Measurements from ENCODE around the gene ATRIP.

Gene ATRIP

DNA sequence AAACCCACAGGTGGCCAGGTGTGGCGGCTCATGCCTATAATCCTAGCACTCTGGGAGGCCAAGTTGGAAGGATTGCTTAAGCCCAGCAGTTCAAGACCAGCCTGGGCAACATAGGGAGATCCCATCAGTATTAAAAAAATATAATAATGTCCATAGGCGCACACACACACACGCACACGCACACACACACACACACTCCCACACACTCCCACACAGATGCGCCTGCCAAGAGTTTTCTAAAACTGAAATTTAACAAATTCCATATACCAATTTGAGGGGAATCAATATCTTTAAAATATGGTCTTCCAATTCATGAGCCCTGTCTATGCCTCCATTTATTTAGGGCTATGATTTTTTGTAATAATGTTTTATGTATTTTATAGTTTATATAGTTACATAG is 40.4 kb downstream of the ATRIP start:
- no peak overlapping the region for H2AFZ ChIP-seq (ENCODE audit: low read length)
- no peak overlapping the region for H3K27ac ChIP-seq (ENCODE audit: low read depth, low read length, poor library complexity, severe bottlenecking)
- peaks cover 4% of the 10 kb centered on the region for H3K4me1 ChIP-seq (ENCODE audit: insufficient read depth, low read length, severe bottlenecking)
- no peaks in the 10 kb centered on the region for H4K20me1 ChIP-seq (ENCODE audit: insufficient read depth, low read length)
- no peaks in the 10 kb centered on the region for H3K9me3 ChIP-seq (ENCODE audit: low read length)
- H3K79me2 ChIP-seq (ENCODE audit: insufficient read depth, low read length) = no peaks in the 10 kb centered on the region
- H3K4me2 ChIP-seq (ENCODE audit: low read length) = no peak overlapping the region
- H3K36me3 ChIP-seq (ENCODE audit: insufficient read depth, low read length) = no peaks in the 10 kb centered on the region
- H3F3A ChIP-seq (ENCODE audit: insufficient read depth, low read length) = no peaks in the 10 kb centered on the region
- no peaks in the 10 kb centered on the region for H3K27me3 ChIP-seq (ENCODE audit: insufficient read depth, low read length)
- no peaks in the 10 kb centered on the region for H3K9me2 ChIP-seq (ENCODE audit: low read depth, low read length)
- TF ChIP-seq EZH2 (IDR thresholded peaks at IDR 0.05; ENCODE audit: borderline replicate concordance, low read length) (no peak), CTCF (IDR thresholded peaks at IDR 0.05; ENCODE audit: low read length) (no peak)
- no peak overlapping the region for H3K9ac ChIP-seq (ENCODE audit: low read length)
- no peak overlapping the region for H3K4me3 ChIP-seq (ENCODE audit: low read depth, low read length, poor library complexity, severe bottlenecking)

DNA sequence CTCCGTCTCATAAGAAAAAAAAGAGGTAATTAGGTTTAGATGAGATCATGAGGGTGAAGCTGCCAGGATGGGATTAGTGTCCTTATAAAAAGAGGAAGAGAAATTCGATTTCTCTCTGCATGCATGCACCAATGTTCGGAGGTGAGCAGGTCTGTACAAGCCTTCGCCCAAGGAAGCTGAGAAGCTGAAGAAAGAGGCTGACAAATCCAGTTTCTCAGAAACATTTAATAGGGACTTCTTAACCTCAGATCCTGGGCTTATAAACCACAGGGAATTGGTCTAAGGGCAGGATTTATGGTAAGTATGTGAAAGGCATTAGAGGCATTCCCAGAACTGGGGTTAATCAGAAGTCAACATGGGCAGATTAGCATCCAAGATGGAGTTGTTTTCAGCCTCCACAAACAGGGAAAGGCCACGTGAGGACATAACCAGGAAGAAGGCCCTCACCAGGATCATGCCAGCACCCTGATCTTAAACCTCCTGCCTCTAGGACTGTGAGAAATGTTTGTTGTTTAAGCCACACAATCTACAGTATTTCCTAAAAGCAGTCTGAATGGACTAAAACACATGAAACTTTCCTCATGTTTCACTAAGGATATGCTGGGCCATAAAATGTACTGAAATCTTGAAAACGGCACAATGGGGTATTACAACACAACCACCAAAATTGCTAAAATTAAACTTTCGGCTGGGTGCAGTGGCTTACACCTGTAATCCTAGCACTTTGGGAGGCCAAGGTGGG is 46.1 kb downstream of the ATRIP start:
- peak overlapping the region; percentile 38 for H3K4me2 ChIP-seq (ENCODE audit: low read length)

GRCh38 chr3:48493203-48493501 is 46.6 kb downstream of the ATRIP start:
- Histone ChIP-seq H3K9me2 (ENCODE audit: low read depth, low read length) (no peaks in the 10 kb centered on the region), H3K9me3 (ENCODE audit: low read length) (no peaks in the 10 kb centered on the region), H3F3A (ENCODE audit: insufficient read depth, low read length) (no peaks in the 10 kb centered on the region), H3K4me1 (ENCODE audit: insufficient read depth, low read length, severe bottlenecking) (peaks cover 14% of the 10 kb centered on the region), H4K20me1 (ENCODE audit: insufficient read depth, low read length) (no peaks in the 10 kb centered on the region), H3K9ac (ENCODE audit: low read length) (no peak overlapping the region; the same call in 1 of the 2 replicates), H3K27ac (ENCODE audit: low read depth, low read length, poor library complexity, severe bottlenecking) (peak overlapping the region; percentile 71), H3K27me3 (ENCODE audit: insufficient read depth, low read length) (no peaks in the 10 kb centered on the region), H3K36me3 (ENCODE audit: insufficient read depth, low read length) (no peaks in the 10 kb centered on the region), H3K79me2 (ENCODE audit: insufficient read depth, low read length) (no peaks in the 10 kb centered on the region), H2AFZ (ENCODE audit: low read length) (no peak overlapping the region), H3K4me3 (ENCODE audit: low read depth, low read length, poor library complexity, severe bottlenecking) (no peak overlapping the region), H3K4me2 (ENCODE audit: low read length) (peak overlapping the region; percentile 38; the same call in 1 of the 2 replicates)
- TF ChIP-seq EZH2 (IDR thresholded peaks at IDR 0.05; ENCODE audit: borderline replicate concordance, low read length) = no peak
- no peak for TF ChIP-seq CTCF (IDR thresholded peaks at IDR 0.05; ENCODE audit: low read length)

More for the DNA sequence above, 46.1 kb downstream of the ATRIP start:
- H3K79me2 ChIP-seq (ENCODE audit: insufficient read depth, low read length) = no peaks in the 10 kb centered on the region
- H3K9ac ChIP-seq (ENCODE audit: low read length) = no peak overlapping the region; the same call in 1 of the 2 replicates
- H3K27ac ChIP-seq (ENCODE audit: low read depth, low read length, poor library complexity, severe bottlenecking) = peak overlapping the region; percentile 71
- H3K27me3 ChIP-seq (ENCODE audit: insufficient read depth, low read length) = no peaks in the 10 kb centered on the region
- no peaks in the 10 kb centered on the region for H4K20me1 ChIP-seq (ENCODE audit: insufficient read depth, low read length)
- peaks cover 14% of the 10 kb centered on the region for H3K4me1 ChIP-seq (ENCODE audit: insufficient read depth, low read length, severe bottlenecking)
- H3K9me2 ChIP-seq (ENCODE audit: low read depth, low read length) = no peaks in the 10 kb centered on the region
- no peak overlapping the region for H2AFZ ChIP-seq (ENCODE audit: low read length)
- H3K36me3 ChIP-seq (ENCODE audit: insufficient read depth, low read length) = no peaks in the 10 kb centered on the region
- H3K9me3 ChIP-seq (ENCODE audit: low read length) = no peaks in the 10 kb centered on the region
- TF ChIP-seq CTCF (IDR thresholded peaks at IDR 0.05; ENCODE audit: low read length) = no peak
- TF ChIP-seq EZH2 (IDR thresholded peaks at IDR 0.05; ENCODE audit: borderline replicate concordance, low read length) = no peak
- peak overlapping the region; percentile 1 for H3K4me3 ChIP-seq (ENCODE audit: low read depth, low read length, poor library complexity, severe bottlenecking)
- no peaks in the 10 kb centered on the region for H3F3A ChIP-seq (ENCODE audit: insufficient read depth, low read length)

Measured in OCI-LY1 (cell line).